ENCODE results near the gene ETV3L.
"Not testable (repeated sequence)": the region's sequence is repeated elsewhere in the genome, so short reads cannot be mapped to it uniquely, and the experiment has no call there.

Gene ETV3L

GRCh38 chr1:157088607-157089006 is 11.0 kb downstream of the ETV3L start:
- H3K9me3 ChIP-seq (ENCODE audit: control insufficient read depth, insufficient read depth, low read length) = no peaks in the 10 kb centered on the region

GRCh38 chr1:157087030-157087429 is 12.6 kb downstream of the ETV3L start:
- no peaks in the 10 kb centered on the region for H3K36me3 ChIP-seq (ENCODE audit: control insufficient read depth, insufficient read depth, low read length)
- no peaks in the 10 kb centered on the region for H3K9me3 ChIP-seq (ENCODE audit: control insufficient read depth, insufficient read depth, low read length)
- no peaks in the 10 kb centered on the region for H3K27me3 ChIP-seq (ENCODE audit: control insufficient read depth, insufficient read depth, low read length)
- H3K4me3 ChIP-seq (ENCODE audit: low read depth, low read length) = no peak overlapping the region
- peaks cover 4% of the 10 kb centered on the region for H3K4me1 ChIP-seq (ENCODE audit: control insufficient read depth, insufficient read depth, low read length)
- H3K9ac ChIP-seq (ENCODE audit: low read depth, low read length) = no peak overlapping the region

More at GRCh38 chr1:157088607-157089006, 11.0 kb downstream of the ETV3L start:
- H3K4me3 ChIP-seq (ENCODE audit: low read depth, low read length) = no peak overlapping the region
- H3K36me3 ChIP-seq (ENCODE audit: control insufficient read depth, insufficient read depth, low read length) = no peaks in the 10 kb centered on the region
- H3K27me3 ChIP-seq (ENCODE audit: control insufficient read depth, insufficient read depth, low read length) = no peaks in the 10 kb centered on the region
- H3K9ac ChIP-seq (ENCODE audit: low read depth, low read length) = no peak overlapping the region
- peaks cover 4% of the 10 kb centered on the region for H3K4me1 ChIP-seq (ENCODE audit: control insufficient read depth, insufficient read depth, low read length)

- H3K4me3 ChIP-seq (ENCODE audit: low read depth, low read length) = no peak overlapping the region
Observed at GRCh38 chr1:157086299-157086698, 13.3 kb downstream of the ETV3L start.

GRCh38 chr1:157085421-157085820 is 14.2 kb downstream of the ETV3L start:
- Histone ChIP-seq H3K4me1 (ENCODE audit: control insufficient read depth, insufficient read depth, low read length) (peaks cover 4% of the 10 kb centered on the region), H3K36me3 (ENCODE audit: control insufficient read depth, insufficient read depth, low read length) (no peaks in the 10 kb centered on the region), H3K4me3 (ENCODE audit: low read depth, low read length) (no peak overlapping the region), H3K27me3 (ENCODE audit: control insufficient read depth, insufficient read depth, low read length) (no peaks in the 10 kb centered on the region), H3K9ac (ENCODE audit: low read depth, low read length) (no peak overlapping the region), H3K9me3 (ENCODE audit: control insufficient read depth, insufficient read depth, low read length) (no peaks in the 10 kb centered on the region)

More at GRCh38 chr1:157086299-157086698, 13.3 kb downstream of the ETV3L start:
- Histone ChIP-seq H3K9me3 (ENCODE audit: control insufficient read depth, insufficient read depth, low read length) (no peaks in the 10 kb centered on the region), H3K36me3 (ENCODE audit: control insufficient read depth, insufficient read depth, low read length) (no peaks in the 10 kb centered on the region), H3K4me1 (ENCODE audit: control insufficient read depth, insufficient read depth, low read length) (peaks cover 4% of the 10 kb centered on the region), H3K27me3 (ENCODE audit: control insufficient read depth, insufficient read depth, low read length) (no peaks in the 10 kb centered on the region), H3K9ac (ENCODE audit: low read depth, low read length) (no peak overlapping the region)

- Histone ChIP-seq H3K4me1 (ENCODE audit: control insufficient read depth, insufficient read depth, low read length) (peaks cover 4% of the 10 kb centered on the region), H3K9me3 (ENCODE audit: control insufficient read depth, insufficient read depth, low read length) (no peaks in the 10 kb centered on the region), H3K4me3 (ENCODE audit: low read depth, low read length) (no peak overlapping the region), H3K9ac (ENCODE audit: low read depth, low read length) (no peak overlapping the region), H3K27me3 (ENCODE audit: control insufficient read depth, insufficient read depth, low read length) (no peaks in the 10 kb centered on the region), H3K36me3 (ENCODE audit: control insufficient read depth, insufficient read depth, low read length) (no peaks in the 10 kb centered on the region)
Observed at GRCh38 chr1:157084720-157085119, 14.9 kb downstream of the ETV3L start.

GRCh38 chr1:157081707-157082106 is 17.9 kb downstream of the ETV3L start:
- Histone ChIP-seq H3K4me1 (ENCODE audit: control insufficient read depth, insufficient read depth, low read length) (peaks cover 3% of the 10 kb centered on the region), H3K9me3 (ENCODE audit: control insufficient read depth, insufficient read depth, low read length) (no peaks in the 10 kb centered on the region), H3K9ac (ENCODE audit: low read depth, low read length) (no peak overlapping the region), H3K27me3 (ENCODE audit: control insufficient read depth, insufficient read depth, low read length) (no peaks in the 10 kb centered on the region), H3K36me3 (ENCODE audit: control insufficient read depth, insufficient read depth, low read length) (no peaks in the 10 kb centered on the region), H3K4me3 (ENCODE audit: low read depth, low read length) (no peak overlapping the region)

- no peaks in the 10 kb centered on the region for H3K4me1 ChIP-seq (ENCODE audit: control insufficient read depth, insufficient read depth, low read length)
- H3K9me3 ChIP-seq (ENCODE audit: control insufficient read depth, insufficient read depth, low read length) = no peaks in the 10 kb centered on the region
- no peaks in the 10 kb centered on the region for H3K36me3 ChIP-seq (ENCODE audit: control insufficient read depth, insufficient read depth, low read length)
- H3K9ac ChIP-seq (ENCODE audit: low read depth, low read length) = no peak overlapping the region
- H3K27me3 ChIP-seq (ENCODE audit: control insufficient read depth, insufficient read depth, low read length) = no peaks in the 10 kb centered on the region
- H3K4me3 ChIP-seq (ENCODE audit: low read depth, low read length) = no peak overlapping the region
Observed at GRCh38 chr1:157080714-157081113, 18.9 kb downstream of the ETV3L start.

GRCh38 chr1:157077394-157077793 is 22.2 kb downstream of the ETV3L start:
- Histone ChIP-seq H3K9ac (ENCODE audit: low read depth, low read length) (no peak overlapping the region), H3K9me3 (ENCODE audit: control insufficient read depth, insufficient read depth, low read length) (no peaks in the 10 kb centered on the region), H3K27me3 (ENCODE audit: control insufficient read depth, insufficient read depth, low read length) (peaks cover 3% of the 10 kb centered on the region), H3K4me3 (ENCODE audit: low read depth, low read length) (no peak overlapping the region), H3K36me3 (ENCODE audit: control insufficient read depth, insufficient read depth, low read length) (no peaks in the 10 kb centered on the region), H3K4me1 (ENCODE audit: control insufficient read depth, insufficient read depth, low read length) (no peaks in the 10 kb centered on the region)

GRCh38 chr1:157073944-157074685 is 25.5 kb downstream of the ETV3L start:
- Histone ChIP-seq H3K4me3 (ENCODE audit: low read depth, low read length) (no peak overlapping the region), H3K9me3 (ENCODE audit: control insufficient read depth, insufficient read depth, low read length) (no peaks in the 10 kb centered on the region), H3K4me1 (ENCODE audit: control insufficient read depth, insufficient read depth, low read length) (peaks cover 2% of the 10 kb centered on the region)

GRCh38 chr1:157069601-157070000 is 30.0 kb downstream of the ETV3L start:
- Histone ChIP-seq H3K4me3 (ENCODE audit: low read depth, low read length) (no peak overlapping the region), H3K9me3 (ENCODE audit: control insufficient read depth, insufficient read depth, low read length) (no peaks in the 10 kb centered on the region), H3K4me1 (ENCODE audit: control insufficient read depth, insufficient read depth, low read length) (peaks cover 2% of the 10 kb centered on the region), H3K27me3 (ENCODE audit: control insufficient read depth, insufficient read depth, low read length) (peaks cover 3% of the 10 kb centered on the region), H3K36me3 (ENCODE audit: control insufficient read depth, insufficient read depth, low read length) (no peaks in the 10 kb centered on the region), H3K9ac (ENCODE audit: low read depth, low read length) (no peak overlapping the region)

More at GRCh38 chr1:157073944-157074685, 25.5 kb downstream of the ETV3L start:
- Histone ChIP-seq H3K9ac (ENCODE audit: low read depth, low read length) (no peak overlapping the region), H3K27me3 (ENCODE audit: control insufficient read depth, insufficient read depth, low read length) (peaks cover 3% of the 10 kb centered on the region), H3K36me3 (ENCODE audit: control insufficient read depth, insufficient read depth, low read length) (no peaks in the 10 kb centered on the region)

GRCh38 chr1:157059241-157059640 is 40.4 kb downstream of the ETV3L start:
- H3K4me3 ChIP-seq (ENCODE audit: low read depth, low read length); H3K36me3 ChIP-seq (ENCODE audit: control insufficient read depth, insufficient read depth, low read length); H3K9ac ChIP-seq (ENCODE audit: low read depth, low read length); H3K9me3 ChIP-seq (ENCODE audit: control insufficient read depth, insufficient read depth, low read length); H3K4me1 ChIP-seq (ENCODE audit: control insufficient read depth, insufficient read depth, low read length); H3K27me3 ChIP-seq (ENCODE audit: control insufficient read depth, insufficient read depth, low read length): not testable (repeated sequence)

- no peaks in the 10 kb centered on the region for H3K36me3 ChIP-seq (ENCODE audit: control insufficient read depth, insufficient read depth, low read length)
Observed at GRCh38 chr1:157056269-157056668, 43.3 kb downstream of the ETV3L start.

More at GRCh38 chr1:157056269-157056668, 43.3 kb downstream of the ETV3L start:
- no peaks in the 10 kb centered on the region for H3K4me1 ChIP-seq (ENCODE audit: control insufficient read depth, insufficient read depth, low read length)
- no peaks in the 10 kb centered on the region for H3K27me3 ChIP-seq (ENCODE audit: control insufficient read depth, insufficient read depth, low read length)
- H3K4me3 ChIP-seq (ENCODE audit: low read depth, low read length) = no peak overlapping the region
- H3K9ac ChIP-seq (ENCODE audit: low read depth, low read length) = no peak overlapping the region
- no peaks in the 10 kb centered on the region for H3K9me3 ChIP-seq (ENCODE audit: control insufficient read depth, insufficient read depth, low read length)

Data from iPS-15b (cell line).